Germinal center (tissue), 1 donor: Measurements from ENCODE around the gene NUP205.

Source experiments
- DNase-seq: peaks from one replicate; pipeline ENCODE4 v3.0.0; 2012; ENCODE audit warnings: mixed read lengths, low spot score

Gene NUP205

GRCh38 chr7:135552148-135552547 lies 5.6 kb upstream of the NUP205 start:
- no peak for DNase-seq

- no peak for DNase-seq
Measured at GRCh38 chr7:135553346-135553745, 4.4 kb upstream of the NUP205 start.

GRCh38 chr7:135558337-135558767 lies 635 bp downstream of the NUP205 start:
- DNase-seq: peak; percentile 85

GRCh38 chr7:135558881-135559280 lies 1.2 kb downstream of the NUP205 start:
- DNase-seq: no peak

GRCh38 chr7:135560631-135561030 lies 2.9 kb downstream of the NUP205 start:
- DNase-seq: no peak

GRCh38 chr7:135562720-135563119 lies 5.0 kb downstream of the NUP205 start:
- no peak for DNase-seq

- no peak for DNase-seq
Measured at GRCh38 chr7:135571834-135572233, 14.1 kb downstream of the NUP205 start.

- no peak for DNase-seq
Measured at GRCh38 chr7:135573541-135573940, 15.8 kb downstream of the NUP205 start.

GRCh38 chr7:135575296-135575695 lies 17.6 kb downstream of the NUP205 start:
- DNase-seq: peak; percentile 16

GRCh38 chr7:135578569-135578968 lies 20.9 kb downstream of the NUP205 start:
- DNase-seq: no peak

- no peak for DNase-seq
Measured at GRCh38 chr7:135584362-135585353, 26.9 kb downstream of the NUP205 start.

GRCh38 chr7:135597181-135597925 lies 39.6 kb downstream of the NUP205 start:
- no peak for DNase-seq

GRCh38 chr7:135597926-135598305 lies 40.2 kb downstream of the NUP205 start:
- no peak for DNase-seq

- no peak for DNase-seq
Measured at GRCh38 chr7:135599471-135599870, 41.8 kb downstream of the NUP205 start.

GRCh38 chr7:135600226-135600625 lies 42.5 kb downstream of the NUP205 start:
- no peak for DNase-seq

- no peak for DNase-seq
Measured at GRCh38 chr7:135601182-135601581, 43.5 kb downstream of the NUP205 start.

- no peak for DNase-seq
Measured at GRCh38 chr7:135602304-135602703, 44.6 kb downstream of the NUP205 start.

- no peak for DNase-seq
Measured at GRCh38 chr7:135616136-135616535, 58.4 kb downstream of the NUP205 start.

GRCh38 chr7:135617781-135618180 lies 60.1 kb downstream of the NUP205 start:
- DNase-seq: no peak

GRCh38 chr7:135618510-135618909 lies 60.8 kb downstream of the NUP205 start:
- DNase-seq: no peak

GRCh38 chr7:135620447-135620846 lies 62.7 kb downstream of the NUP205 start:
- no peak for DNase-seq

GRCh38 chr7:135620980-135621850 lies 63.5 kb downstream of the NUP205 start:
- DNase-seq: peak; percentile 27
